Memory B cell (primary cell): ENCODE data around the gene CHRNB4.
"Not testable (repeated sequence)": the region's sequence is repeated elsewhere in the genome, so short reads cannot be mapped to it uniquely, and the experiment has no call there.

Source experiments
- ATAC-seq: fragments of 150-1000 bp; cut with Tn5 transposase; 2 replicates; pipeline ENCODE4 v1.10.0; 2021; ENCODE audit warnings: low read depth, mild to moderate bottlenecking, moderate library complexity
- DNase-seq, 2 donors: peaks; one replicate each; pipeline ENCODE4 v3.0.0; 2022; ENCODE audit warnings: low spot score in 2 of 2
- H3K27ac Mint-ChIP-seq: one replicate; pipeline ENCODE4 v1.8.0; 2022; ENCODE audit warnings: mild to moderate bottlenecking, moderate library complexity, mixed read lengths
- H3K27me3 Mint-ChIP-seq: one replicate; pipeline ENCODE4 v1.8.0; 2022; ENCODE audit warnings: mixed read lengths
- H3K36me3 Mint-ChIP-seq: one replicate; pipeline ENCODE4 v1.8.0; 2022; ENCODE audit warnings: mild to moderate bottlenecking, mixed read lengths
- H3K4me1 Mint-ChIP-seq: one replicate; pipeline ENCODE4 v1.8.0; 2022; ENCODE audit warnings: mixed read lengths
- H3K4me3 Mint-ChIP-seq: one replicate; pipeline ENCODE4 v1.8.0; 2022; ENCODE audit warnings: mild to moderate bottlenecking, moderate library complexity, mixed read lengths
- H3K9me3 Mint-ChIP-seq: one replicate; pipeline ENCODE4 v1.8.0; 2022; ENCODE audit warnings: mixed read lengths

CHRNB4 gene

GRCh38 chr15:78641102-78641748, at the start of gene CHRNB4:
Gene CHRNB4, minus strand, starts transcription at chr15:78641210. Its CDS starts 77 bp downstream, at chr15:78641133.
- Mint-ChIP-seq H3K36me3 (no peaks in the 10 kb centered on the region), H3K27ac (no peak within 1 kb of the TSS), H3K4me3 (peak within 1 kb of the TSS; percentile 83), H3K27me3 (peaks cover 10% of the 10 kb centered on the region), H3K4me1 (peaks cover 4% of the 10 kb centered on the region), H3K9me3 (peaks cover 1% of the 10 kb centered on the region)
- DNase-seq (no peak), ATAC-seq (peak; percentile 58)

GRCh38 chr15:78689626-78690025, 48.6 kb upstream of the CHRNB4 start:
- Mint-ChIP-seq H3K9me3 (no peaks in the 10 kb centered on the region), H3K27me3 (peaks cover 2% of the 10 kb centered on the region), H3K4me3 (no peak overlapping the region)

GRCh38 chr15:78685925-78686324, 44.9 kb upstream of the CHRNB4 start:
- Mint-ChIP-seq H3K9me3 (no peaks in the 10 kb centered on the region), H3K4me1 (peaks cover 2% of the 10 kb centered on the region), H3K27me3 (peaks cover 1% of the 10 kb centered on the region), H3K36me3 (no peaks in the 10 kb centered on the region), H3K4me3 (no peak overlapping the region), H3K27ac (no peak overlapping the region)
- DNase-seq = no peak
- no peak for ATAC-seq

More at GRCh38 chr15:78689626-78690025, 48.6 kb upstream of the CHRNB4 start:
- Mint-ChIP-seq H3K4me1 (peaks cover 2% of the 10 kb centered on the region), H3K27ac (no peak overlapping the region), H3K36me3 (no peaks in the 10 kb centered on the region)
- DNase-seq (no peak), ATAC-seq (no peak)

- Mint-ChIP-seq H3K27me3 (peaks cover 1% of the 10 kb centered on the region), H3K4me3 (no peak overlapping the region), H3K36me3 (no peaks in the 10 kb centered on the region), H3K4me1 (peaks cover 2% of the 10 kb centered on the region), H3K27ac (no peak overlapping the region), H3K9me3 (no peaks in the 10 kb centered on the region)
- no peak for DNase-seq
- ATAC-seq = no peak
Observed at GRCh38 chr15:78685159-78685921, 44.3 kb upstream of the CHRNB4 start.

- Mint-ChIP-seq H3K4me1 (peaks cover 2% of the 10 kb centered on the region), H3K4me3 (no peak overlapping the region), H3K27me3 (peaks cover 1% of the 10 kb centered on the region), H3K36me3 (no peaks in the 10 kb centered on the region), H3K9me3 (no peaks in the 10 kb centered on the region), H3K27ac (no peak overlapping the region)
- DNase-seq = no peak
- ATAC-seq = no peak
Observed at GRCh38 chr15:78684657-78685056, 43.6 kb upstream of the CHRNB4 start.

GRCh38 chr15:78683599-78683998, 42.6 kb upstream of the CHRNB4 start:
- ATAC-seq, H3K27me3 Mint-ChIP-seq, H3K36me3 Mint-ChIP-seq, H3K4me3 Mint-ChIP-seq, H3K27ac Mint-ChIP-seq, DNase-seq, H3K9me3 Mint-ChIP-seq, H3K4me1 Mint-ChIP-seq: not testable (repeated sequence)

GRCh38 chr15:78682693-78683410, 41.8 kb upstream of the CHRNB4 start:
- Mint-ChIP-seq H3K36me3 (no peaks in the 10 kb centered on the region), H3K27ac (no peak overlapping the region), H3K27me3 (peaks cover 1% of the 10 kb centered on the region), H3K4me1 (peaks cover 4% of the 10 kb centered on the region), H3K9me3 (no peaks in the 10 kb centered on the region), H3K4me3 (no peak overlapping the region)
- ATAC-seq = no peak
- no peak for DNase-seq

- ATAC-seq (no peak), DNase-seq (no peak)
- Mint-ChIP-seq H3K27ac (no peak overlapping the region), H3K9me3 (no peaks in the 10 kb centered on the region), H3K36me3 (no peaks in the 10 kb centered on the region), H3K27me3 (peaks cover 1% of the 10 kb centered on the region), H3K4me3 (no peak overlapping the region), H3K4me1 (peaks cover 6% of the 10 kb centered on the region)
Observed at GRCh38 chr15:78682004-78682651, 41.1 kb upstream of the CHRNB4 start.

GRCh38 chr15:78681281-78682003, 40.4 kb upstream of the CHRNB4 start:
- Mint-ChIP-seq H3K4me3 (no peak overlapping the region), H3K4me1 (peaks cover 6% of the 10 kb centered on the region), H3K9me3 (no peaks in the 10 kb centered on the region), H3K27me3 (peaks cover 1% of the 10 kb centered on the region), H3K27ac (no peak overlapping the region), H3K36me3 (no peaks in the 10 kb centered on the region)
- ATAC-seq (no peak), DNase-seq (no peak)

GRCh38 chr15:78680431-78681075, 39.5 kb upstream of the CHRNB4 start:
- H3K27me3 Mint-ChIP-seq = peaks cover 1% of the 10 kb centered on the region
- H3K27ac Mint-ChIP-seq = no peak overlapping the region
- ATAC-seq = no peak
- H3K9me3 Mint-ChIP-seq = no peaks in the 10 kb centered on the region
- H3K4me1 Mint-ChIP-seq = peaks cover 6% of the 10 kb centered on the region
- DNase-seq = no peak
- H3K4me3 Mint-ChIP-seq = no peak overlapping the region
- H3K36me3 Mint-ChIP-seq = no peaks in the 10 kb centered on the region

GRCh38 chr15:78679089-78679511, 38.1 kb upstream of the CHRNB4 start:
- Mint-ChIP-seq H3K9me3 (no peaks in the 10 kb centered on the region), H3K27ac (no peak overlapping the region), H3K36me3 (no peaks in the 10 kb centered on the region), H3K4me1 (peaks cover 4% of the 10 kb centered on the region), H3K4me3 (no peak overlapping the region), H3K27me3 (peaks cover 1% of the 10 kb centered on the region)
- DNase-seq (no peak), ATAC-seq (no peak)

- Mint-ChIP-seq H3K27me3 (peaks cover 2% of the 10 kb centered on the region), H3K9me3 (no peaks in the 10 kb centered on the region), H3K4me3 (no peak overlapping the region), H3K4me1 (peaks cover 4% of the 10 kb centered on the region), H3K27ac (no peak overlapping the region), H3K36me3 (no peaks in the 10 kb centered on the region)
- no peak for DNase-seq
- no peak for ATAC-seq
Observed at GRCh38 chr15:78676424-78677110, 35.6 kb upstream of the CHRNB4 start.
